SK-N-SH (cell line): ENCODE data around the gene CACNA1F. TPM values are rescaled to one million over a fixed set of nuclear protein-coding genes. Genes with fewer than 3 reads are reported as not detected.

Experiments
- CTCF ChIA-PET: fragments of 300-600, 350-600 bp; formaldehyde crosslinking; extraction: SDS; loops from one replicate; lab custom pipeline; 2021; lab: Yijun Ruan, JAX
- POLR2A ChIA-PET: fragments of 350-600 bp; sonication (Branson Sonifier 250); formaldehyde crosslinking; extraction: SDS; loops from one replicate; lab custom pipeline; 2020; ENCODE audit warnings: antibody characterized with exemption, inconsistent platforms; lab: Yijun Ruan, JAX
- DNase-seq: peaks from one replicate; pipeline ENCODE4 v3.0.0; 2012
- H2AFZ ChIP-seq: fragments of 200-600 bp; sonication (generic); 2 replicates; pipeline ENCODE4 v1.8.1; 2016; ENCODE audit warnings: antibody characterized with exemption, mild to moderate bottlenecking, low read depth
- H3F3A ChIP-seq: fragments of 200-600 bp; sonication (generic); replicated peaks from 2 replicates; pipeline ENCODE3; 2016; ENCODE audit warnings: antibody characterized with exemption, mild to moderate bottlenecking; ENCODE audit not compliant: insufficient read depth
- H3K27ac ChIP-seq, 2 experiments: fragments of 200-500 bp in 1 of 2; fragments of 200-600 bp in 1 of 2; sonication (Bioruptor generic) in 1 of 2; sonication (generic), shearing (Covaris generic) in 1 of 2; 2 replicates each; pipeline versions ENCODE4 v1.5.1 to v1.6.1; 2014 to 2016; ENCODE audit warnings: low read depth in 2 of 2, inconsistent platforms in 1 of 2, low read length in 1 of 2, mild to moderate bottlenecking in 1 of 2, mixed read lengths in 1 of 2
- H3K27me3 ChIP-seq: fragments of 200-600 bp; sonication (generic), shearing (Covaris generic); 2 replicates; pipeline ENCODE4 v1.6.1; 2016; ENCODE audit warnings: mixed run types; ENCODE audit not compliant: insufficient read depth
- H3K36me3 ChIP-seq, 2 experiments: fragments of 200-500 bp in 1 of 2; fragments of 200-600 bp in 1 of 2; sonication (Bioruptor generic) in 1 of 2; sonication (generic) in 1 of 2; replicated peaks in 1 of 2; 2 replicates each; pipeline versions ENCODE3 to v1.5.1; 2014 to 2016; ENCODE audit warnings: low read length in 1 of 2, mild to moderate bottlenecking in 1 of 2; ENCODE audit not compliant: insufficient read depth in 2 of 2, control insufficient read depth in 1 of 2
- H3K4me1 ChIP-seq, 2 experiments: fragments of 200-500 bp in 1 of 2; fragments of 200-600 bp in 1 of 2; sonication (Bioruptor generic) in 1 of 2; sonication (generic), shearing (Covaris generic) in 1 of 2; 2 replicates each; pipeline versions ENCODE4 v1.5.1 to v1.6.1; 2014 to 2016; ENCODE audit warnings: low read depth in 1 of 2, low read length in 1 of 2, mixed run types in 1 of 2; ENCODE audit not compliant: insufficient read depth in 2 of 2, control insufficient read depth in 1 of 2
- H3K4me2 ChIP-seq: fragments of 200-600 bp; sonication (generic), shearing (Covaris generic); 2 replicates; pipeline ENCODE4 v1.6.1; 2017; ENCODE audit warnings: mixed run types
- H3K4me3 ChIP-seq, 2 experiments: fragments of 200-500 bp in 1 of 2; fragments of 200-600 bp in 1 of 2; sonication (Bioruptor generic) in 1 of 2; sonication (generic), shearing (Covaris generic) in 1 of 2; 2 replicates each; pipeline versions ENCODE4 v1.5.1 to v1.8.1; 2014 to 2016; ENCODE audit warnings: low read depth in 2 of 2, inconsistent platforms in 1 of 2, low read length in 1 of 2, mild to moderate bottlenecking in 1 of 2, mixed read lengths in 1 of 2, moderate library complexity in 1 of 2
- H3K79me2 ChIP-seq: fragments of 200-600 bp; sonication (generic); 2 replicates; pipeline ENCODE4 v1.8.1; 2017; ENCODE audit warnings: mild to moderate bottlenecking; ENCODE audit not compliant: insufficient read depth
- H3K9ac ChIP-seq: fragments of 200-600 bp; sonication (generic); 2 replicates; pipeline ENCODE4 v1.6.1; 2017; ENCODE audit warnings: mixed run types
- H3K9me2 ChIP-seq: fragments of 200-600 bp; sonication (generic); 2 replicates; pipeline ENCODE4 v1.6.1; 2017; ENCODE audit warnings: mixed run types
- H3K9me3 ChIP-seq: fragments of 200-600 bp; sonication (generic); 2 replicates; pipeline ENCODE4 v1.6.1; 2017; ENCODE audit warnings: mixed run types, mild to moderate bottlenecking, moderate library complexity
- H4K20me1 ChIP-seq: fragments of 200-600 bp; sonication (generic); 2 replicates; pipeline ENCODE4 v1.6.1; 2017; ENCODE audit warnings: mild to moderate bottlenecking, mixed run types; ENCODE audit not compliant: insufficient read depth
- ELF1 ChIP-seq: IDR thresholded peaks from 2 replicates; pipeline ENCODE4 v1.4.0; 2012
- EZH2phosphoT487 ChIP-seq: fragments of 200-600 bp; sonication (generic); IDR thresholded peaks from 2 replicates; pipeline ENCODE4 v1.6.1; 2017; ENCODE audit warnings: low read depth, mixed run types, mild to moderate bottlenecking, antibody characterized with exemption, moderate library complexity, borderline replicate concordance
- FOSL2 ChIP-seq: IDR thresholded peaks from 2 replicates; pipeline ENCODE4 v1.4.0; 2012; ENCODE audit warnings: low read depth, mild to moderate bottlenecking, moderate library complexity, borderline replicate concordance
- FOXJ3 ChIP-seq: sonication (generic); formaldehyde crosslinking; IDR thresholded peaks from 2 replicates; pipeline ENCODE4 v1.5.1; 2020; ENCODE audit warnings: mild to moderate bottlenecking, missing genetic modification reagents
- GABPA ChIP-seq: IDR thresholded peaks from 2 replicates; pipeline ENCODE4 v1.4.0; 2012; ENCODE audit warnings: low read depth, mild to moderate bottlenecking
- GATA2 ChIP-seq: sonication (generic); formaldehyde crosslinking; IDR thresholded peaks from 2 replicates; pipeline ENCODE4 v1.5.0; 2020; ENCODE audit warnings: mild to moderate bottlenecking, missing genetic modification reagents
- JUND ChIP-seq: IDR thresholded peaks from 2 replicates; pipeline ENCODE4 v1.4.0; 2012
- POLR2AphosphoS5 ChIP-seq: IDR thresholded peaks from 2 replicates; pipeline ENCODE4 v1.6.1; 2012; ENCODE audit warnings: low read depth, low read length
- RAD21 ChIP-seq: IDR thresholded peaks from 2 replicates; pipeline ENCODE4 v1.6.1; 2012; ENCODE audit warnings: mild to moderate bottlenecking, low read length
- RCOR1 ChIP-seq: fragments of 150-350 bp; IDR thresholded peaks from 2 replicates; pipeline ENCODE4 v1.6.1; 2017; ENCODE audit warnings: antibody characterized with exemption, low read length
- RFX5 ChIP-seq: IDR thresholded peaks from 2 replicates; pipeline ENCODE4 v1.6.1; 2012; ENCODE audit warnings: mild to moderate bottlenecking, improper control_type of control experiment, low read length
- TAF1 ChIP-seq: IDR thresholded peaks from 2 replicates; pipeline ENCODE4 v1.6.1; 2012; ENCODE audit warnings: low read depth, mild to moderate bottlenecking, low read length, moderate library complexity, borderline replicate concordance
- TCF12 ChIP-seq: IDR thresholded peaks from 2 replicates; pipeline ENCODE4 v1.4.0; 2012
- TEAD4 ChIP-seq: IDR thresholded peaks from 2 replicates; pipeline ENCODE4 v1.4.0; 2012; ENCODE audit warnings: mild to moderate bottlenecking, borderline replicate concordance; ENCODE audit not compliant: insufficient read depth
- YY1 ChIP-seq: IDR thresholded peaks from 2 replicates; pipeline ENCODE4 v1.4.0; 2012; ENCODE audit warnings: low read depth, mild to moderate bottlenecking
- WGBS: methylation state at CpG from one replicate; pipeline ENCODE4 v1.1.6; 2017; ENCODE audit warnings: low lambda C conversion rate; 5-methylcytosine and 5-hydroxymethylcytosine counted together
- polyA plus RNA-seq, 3 experiments: library from polyadenylated mRNA; depleted of rRNA; stranded (reverse); fragments of >200 nt; gene quantifications; 2 replicates each; pipeline ENCODE4 v1.2.3, GENCODE V29; 2012
- TF ChIP-seq, protein P1 (sequence below): IDR thresholded peaks from 2 replicates; pipeline ENCODE4 v1.4.0; 2012; ENCODE audit warnings: low read depth
- TF ChIP-seq, protein P2 (sequence below): IDR thresholded peaks from 2 replicates; pipeline ENCODE4 v1.4.0; 2012; ENCODE audit warnings: low read depth, borderline replicate concordance
- TF ChIP-seq, protein P3 (sequence below): IDR thresholded peaks from 2 replicates; pipeline ENCODE4; 2012

Gene CACNA1F
- polyA plus RNA-seq, 1 of the 3 experiments (the other 2 are of a cell fraction): not detected

DNA sequence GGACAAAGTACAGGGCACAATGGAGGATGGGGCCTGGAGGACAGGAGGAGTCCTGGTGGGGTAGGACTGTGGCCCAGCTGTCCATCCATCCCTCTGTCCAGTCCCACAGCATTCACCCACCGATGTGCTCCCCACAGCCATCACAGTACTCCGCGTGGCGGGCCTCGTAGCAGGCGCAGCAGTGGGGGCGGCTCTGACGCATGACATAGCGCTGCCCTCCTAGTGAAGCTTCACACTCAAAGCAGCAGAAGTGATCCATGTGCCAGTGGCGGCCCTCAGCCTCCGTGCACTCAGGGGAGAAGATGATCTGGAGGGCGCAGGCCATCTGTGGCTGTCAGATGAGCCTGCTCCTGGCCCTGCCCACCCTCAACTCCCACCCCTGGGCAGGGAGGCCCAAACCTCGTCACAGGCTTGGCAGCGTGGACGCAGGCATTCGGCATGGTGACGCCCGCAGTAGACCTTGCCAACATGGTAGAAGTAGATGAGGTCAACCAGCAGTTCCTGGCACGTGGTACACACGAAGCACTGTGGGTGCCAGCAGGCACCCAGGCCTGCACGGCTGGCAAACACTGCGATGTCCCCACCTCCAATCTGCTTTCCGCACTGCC lies 55.2 kb downstream of the CACNA1F start:
- no peak overlapping the region for H2AFZ ChIP-seq
- CTCF ChIA-PET: no interaction called here

DNA sequence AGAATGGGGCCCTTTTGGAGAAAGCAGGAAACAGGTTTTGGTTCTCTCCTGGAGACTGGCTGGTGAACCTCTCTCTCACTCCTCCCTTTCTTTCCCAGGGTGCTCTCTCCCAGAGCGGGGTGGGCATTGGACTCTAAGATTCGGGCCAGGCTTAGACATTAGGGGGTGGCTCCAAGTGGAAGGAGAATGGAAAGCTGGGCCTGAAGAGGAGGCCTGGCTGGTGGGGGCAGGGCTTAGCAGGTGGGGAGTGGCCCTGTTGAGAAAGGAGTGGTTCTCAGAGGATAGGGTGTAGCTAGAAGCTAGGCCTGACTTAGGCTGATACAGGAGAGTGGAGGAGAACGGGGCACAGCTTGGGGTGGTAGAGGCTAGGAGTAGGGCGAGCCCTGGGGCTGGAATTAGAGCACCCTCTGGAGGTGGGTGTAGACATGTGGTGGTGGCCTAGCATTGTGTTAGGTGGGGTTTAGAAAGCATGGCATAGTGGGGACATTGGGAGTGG lies 55.8 kb downstream of the CACNA1F start:
- Histone ChIP-seq H3K9ac (no peak overlapping the region), H2AFZ (no peak overlapping the region), H3K9me2 (no peaks in the 10 kb centered on the region), H3F3A (no peaks in the 10 kb centered on the region), H3K4me3 (no peak overlapping the region), H3K27ac (no peak overlapping the region), H3K27me3 (no peaks in the 10 kb centered on the region; the same call in 1 of the 2 replicates), H3K36me3 (no peaks in the 10 kb centered on the region), H4K20me1 (no peaks in the 10 kb centered on the region), H3K4me1 (no peaks in the 10 kb centered on the region; a peak in 1 of 4 replicates), H3K79me2 (peaks cover 16% of the 10 kb centered on the region; the same call in 1 of the 2 replicates), H3K4me2 (no peak overlapping the region), H3K9me3 (no peaks in the 10 kb centered on the region)
- WGBS: 52% methylated on average over 4 of the region's 4 CpGs
- ChIA-PET POLR2A (no interaction called here), CTCF (no interaction called here)
- TF ChIP-seq ELF1 (no peak), RAD21 (0 out of 2 replicates have a peak, but pooled peaks have one; percentile 2)
- TF ChIP-seq, protein P1, sequence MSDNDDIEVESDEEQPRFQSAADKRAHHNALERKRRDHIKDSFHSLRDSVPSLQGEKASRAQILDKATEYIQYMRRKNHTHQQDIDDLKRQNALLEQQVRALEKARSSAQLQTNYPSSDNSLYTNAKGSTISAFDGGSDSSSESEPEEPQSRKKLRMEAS: no peak
- no peak for DNase-seq

More for the DNA sequence above, 55.2 kb downstream of the CACNA1F start:
- POLR2A ChIA-PET: no interaction called here
- Histone ChIP-seq H3K9ac (no peak overlapping the region), H3K9me2 (no peaks in the 10 kb centered on the region), H3K27me3 (no peaks in the 10 kb centered on the region; the same call in 1 of the 2 replicates), H4K20me1 (no peaks in the 10 kb centered on the region), H3K4me2 (no peak overlapping the region), H3K27ac (no peak overlapping the region), H3K4me3 (no peak overlapping the region), H3F3A (no peaks in the 10 kb centered on the region), H3K4me1 (no peaks in the 10 kb centered on the region; a peak in 1 of 4 replicates), H3K9me3 (no peaks in the 10 kb centered on the region), H3K79me2 (peaks cover 10% of the 10 kb centered on the region; the same call in 1 of the 2 replicates), H3K36me3 (no peaks in the 10 kb centered on the region)
- TF ChIP-seq JUND (no peak), FOXJ3 (CRISPR knock-in tag) (no peak)
- 68% methylated on average over 7 of the region's 23 CpGs for WGBS
- no peak for DNase-seq

DNA sequence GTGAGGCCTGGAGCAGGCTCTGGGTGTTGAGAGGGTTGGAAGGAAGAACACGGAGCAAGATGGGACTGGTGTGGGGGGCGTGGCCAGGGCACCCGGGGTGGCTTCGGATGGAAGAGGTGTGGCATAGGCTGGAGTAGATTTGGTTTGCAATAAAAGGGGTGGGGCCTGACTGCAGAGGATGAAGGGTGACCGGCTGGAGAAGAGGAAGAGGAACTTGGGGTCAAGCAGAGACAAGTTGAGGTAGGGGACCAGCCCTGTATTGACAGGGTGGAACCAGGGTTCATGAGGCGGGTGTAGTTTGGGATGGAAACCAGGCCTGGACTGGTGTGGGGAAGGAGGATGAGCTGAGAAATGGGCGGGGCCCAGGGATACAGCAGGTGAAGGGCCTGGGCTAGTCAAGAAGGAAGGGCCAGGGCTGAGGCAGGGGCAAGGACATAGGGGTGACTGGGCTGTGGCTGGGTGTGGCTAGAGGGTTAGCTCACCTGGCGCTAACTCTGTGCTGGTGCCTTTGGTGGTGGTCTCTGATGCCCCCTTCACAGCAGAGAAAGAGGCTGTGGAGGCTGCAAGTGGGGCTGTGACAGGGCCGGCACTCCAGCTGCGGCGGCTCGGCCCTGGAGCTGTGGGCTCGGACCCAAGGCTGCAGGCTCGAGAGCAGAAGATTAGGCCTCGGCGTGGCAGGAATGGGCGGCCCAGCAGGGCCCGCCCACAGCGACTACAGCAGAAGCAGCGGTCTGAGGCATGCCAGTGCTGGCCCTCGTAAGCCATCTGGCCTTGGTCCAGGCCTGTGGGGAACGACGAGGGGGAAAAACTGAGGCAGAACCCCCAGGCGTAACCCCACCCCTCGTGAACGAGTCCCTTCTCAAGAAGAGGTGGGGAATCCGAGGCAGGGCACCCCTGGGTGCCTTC lies 56.5 kb downstream of the CACNA1F start:
- WGBS: 42% methylated on average over 13 of the region's 27 CpGs
- POLR2A ChIA-PET: no interaction called here
- TF ChIP-seq POLR2AphosphoS5 (no peak), EZH2phosphoT487 (no peak), TAF1 (no peak), GABPA (no peak), FOSL2 (no peak), RFX5 (no peak), GATA2 (CRISPR knock-in tag) (no peak), FOXJ3 (CRISPR knock-in tag) (no peak), TCF12 (no peak), RCOR1 (no peak), TEAD4 (no peak), YY1 (no peak)
- TF ChIP-seq, protein P2, sequence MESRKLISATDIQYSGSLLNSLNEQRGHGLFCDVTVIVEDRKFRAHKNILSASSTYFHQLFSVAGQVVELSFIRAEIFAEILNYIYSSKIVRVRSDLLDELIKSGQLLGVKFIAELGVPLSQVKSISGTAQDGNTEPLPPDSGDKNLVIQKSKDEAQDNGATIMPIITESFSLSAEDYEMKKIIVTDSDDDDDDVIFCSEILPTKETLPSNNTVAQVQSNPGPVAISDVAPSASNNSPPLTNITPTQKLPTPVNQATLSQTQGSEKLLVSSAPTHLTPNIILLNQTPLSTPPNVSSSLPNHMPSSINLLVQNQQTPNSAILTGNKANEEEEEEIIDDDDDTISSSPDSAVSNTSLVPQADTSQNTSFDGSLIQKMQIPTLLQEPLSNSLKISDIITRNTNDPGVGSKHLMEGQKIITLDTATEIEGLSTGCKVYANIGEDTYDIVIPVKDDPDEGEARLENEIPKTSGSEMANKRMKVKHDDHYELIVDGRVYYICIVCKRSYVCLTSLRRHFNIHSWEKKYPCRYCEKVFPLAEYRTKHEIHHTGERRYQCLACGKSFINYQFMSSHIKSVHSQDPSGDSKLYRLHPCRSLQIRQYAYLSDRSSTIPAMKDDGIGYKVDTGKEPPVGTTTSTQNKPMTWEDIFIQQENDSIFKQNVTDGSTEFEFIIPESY: no peak
- TF ChIP-seq, protein P3, sequence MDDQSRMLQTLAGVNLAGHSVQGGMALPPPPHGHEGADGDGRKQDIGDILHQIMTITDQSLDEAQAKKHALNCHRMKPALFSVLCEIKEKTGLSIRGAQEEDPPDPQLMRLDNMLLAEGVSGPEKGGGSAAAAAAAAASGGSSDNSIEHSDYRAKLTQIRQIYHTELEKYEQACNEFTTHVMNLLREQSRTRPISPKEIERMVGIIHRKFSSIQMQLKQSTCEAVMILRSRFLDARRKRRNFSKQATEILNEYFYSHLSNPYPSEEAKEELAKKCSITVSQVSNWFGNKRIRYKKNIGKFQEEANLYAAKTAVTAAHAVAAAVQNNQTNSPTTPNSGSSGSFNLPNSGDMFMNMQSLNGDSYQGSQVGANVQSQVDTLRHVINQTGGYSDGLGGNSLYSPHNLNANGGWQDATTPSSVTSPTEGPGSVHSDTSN: no peak

More for the DNA sequence above, 56.5 kb downstream of the CACNA1F start:
- H3K36me3 ChIP-seq: no peaks in the 10 kb centered on the region
- H3K4me2 ChIP-seq: no peak overlapping the region
- no peaks in the 10 kb centered on the region for H3K9me2 ChIP-seq
- no peaks in the 10 kb centered on the region; the same call in 1 of the 2 replicates for H3K27me3 ChIP-seq
- CTCF ChIA-PET: interaction anchor here (1.0 kb wide), 1 partner anchor 16 kb away, joined by 3 read pairs; no protein-coding TSS in a partner anchor
- no peak overlapping the region for H3K9ac ChIP-seq
- H3K4me1 ChIP-seq: no peaks in the 10 kb centered on the region; a peak in 1 of 4 replicates
- H3K4me3 ChIP-seq: no peak overlapping the region
- no peak overlapping the region for H3K27ac ChIP-seq
- DNase-seq: no peak
- H4K20me1 ChIP-seq: no peaks in the 10 kb centered on the region
- H3K9me3 ChIP-seq: no peaks in the 10 kb centered on the region
- H2AFZ ChIP-seq: no peak overlapping the region
- H3K79me2 ChIP-seq: peaks cover 22% of the 10 kb centered on the region; the same call in 1 of the 2 replicates
- H3F3A ChIP-seq: no peaks in the 10 kb centered on the region
